Sciatic nerve (tissue), 2 donors: ENCODE results near the gene CTF1. TPM values are rescaled to one million over a fixed set of nuclear protein-coding genes. Genes with fewer than 3 reads are reported as not detected.
"Not testable (repeated sequence)": the region's sequence is repeated elsewhere in the genome, so short reads cannot be mapped to it uniquely, and the experiment has no call there.

Experiments
- ATAC-seq: fragments of 200-7000 bp; cut with Tn5 transposase; one replicate; pipeline ENCODE4 v1.9.1; 2020; ENCODE audit warnings: mild to moderate bottlenecking, moderate library complexity
- DNase-seq: peaks from one replicate; pipeline ENCODE4 v3.0.0-alpha.2; 2020; ENCODE audit warnings: low spot score
- intact Hi-C: fragments of 100-400 bp; cut with DNase I; formaldehyde crosslinking; loops from one replicate; pipeline ENCODE4 v1.14.2; 2022
- total RNA-seq: library from RNA; stranded (reverse); fragmentation: NEBNext Ultra II Directional; extraction: Animal tissue kit (Norgen Biotek cat#: 25700); gene quantifications from one replicate; pipeline ENCODE4 v1.2.1, GENCODE V29; 2021
- donor health status: DM: no; HTN: no; CAD: no.
- donor health status: DM: no; HTN: no; CAD: no.

Gene CTF1, protein sequence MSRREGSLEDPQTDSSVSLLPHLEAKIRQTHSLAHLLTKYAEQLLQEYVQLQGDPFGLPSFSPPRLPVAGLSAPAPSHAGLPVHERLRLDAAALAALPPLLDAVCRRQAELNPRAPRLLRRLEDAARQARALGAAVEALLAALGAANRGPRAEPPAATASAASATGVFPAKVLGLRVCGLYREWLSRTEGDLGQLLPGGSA
- 13.3 TPM for total RNA-seq

- ATAC-seq: peak; percentile 91
- intact Hi-C loops: no loop called here
- peak; percentile 91 for DNase-seq
Observed at GRCh38 chr16:30896261-30896888, at the start of gene CTF1. Gene CTF1 (plus strand): TSS chr16:30896614. CDS start chr16:30896644, 30 bp downstream.

GRCh38 chr16:30846649-30847402 lies 49.6 kb upstream of the CTF1 start:
- DNase-seq (no peak), ATAC-seq (no peak)
- intact Hi-C loops: no loop called here

- ATAC-seq (no peak), DNase-seq (no peak)
- intact Hi-C loops: no loop called here
Observed at GRCh38 chr16:30850246-30850645, 46.2 kb upstream of the CTF1 start.

DNA sequence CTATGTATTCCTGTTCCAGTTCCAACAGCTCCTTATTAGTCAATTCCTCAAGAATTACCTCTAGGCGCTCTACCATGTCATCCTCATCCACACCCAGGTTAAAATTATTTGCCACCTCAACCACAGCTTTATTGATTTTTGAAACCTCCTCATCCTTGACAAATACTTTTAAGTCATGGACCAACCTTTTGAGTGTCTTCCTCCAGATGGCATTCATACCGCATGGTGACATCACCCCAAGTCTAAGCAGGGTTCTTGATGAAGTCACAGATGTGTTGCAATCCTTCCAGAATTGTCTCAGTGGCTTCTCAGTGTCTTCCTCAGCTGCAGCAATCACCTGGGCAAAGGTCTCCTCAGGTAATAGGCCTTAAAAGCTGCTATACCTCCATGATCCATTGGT lies 42.7 kb upstream of the CTF1 start:
- ATAC-seq (no peak), DNase-seq (no peak)
- intact Hi-C loops: no loop called here

DNA sequence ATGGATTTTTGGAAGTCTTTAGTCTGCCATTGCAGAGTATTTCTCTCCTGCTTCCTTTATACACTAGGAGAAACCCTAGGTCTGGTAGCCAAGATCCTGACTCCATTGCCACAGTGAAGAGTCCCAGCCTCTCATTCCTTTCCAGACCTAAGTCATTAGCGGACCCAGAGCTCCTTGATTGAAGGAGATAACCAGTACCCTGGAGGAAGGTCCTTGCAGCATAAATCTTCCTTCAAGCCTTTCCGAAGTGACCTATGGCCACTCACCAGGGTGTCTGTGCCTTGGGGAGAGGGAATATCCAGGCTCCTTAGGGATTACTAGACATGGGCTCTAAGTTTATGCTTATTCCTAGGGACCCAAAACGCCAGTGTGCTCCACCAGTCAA lies 38.3 kb upstream of the CTF1 start:
- DNase-seq (no peak), ATAC-seq (no peak)
- intact Hi-C loops: no loop called here

DNA sequence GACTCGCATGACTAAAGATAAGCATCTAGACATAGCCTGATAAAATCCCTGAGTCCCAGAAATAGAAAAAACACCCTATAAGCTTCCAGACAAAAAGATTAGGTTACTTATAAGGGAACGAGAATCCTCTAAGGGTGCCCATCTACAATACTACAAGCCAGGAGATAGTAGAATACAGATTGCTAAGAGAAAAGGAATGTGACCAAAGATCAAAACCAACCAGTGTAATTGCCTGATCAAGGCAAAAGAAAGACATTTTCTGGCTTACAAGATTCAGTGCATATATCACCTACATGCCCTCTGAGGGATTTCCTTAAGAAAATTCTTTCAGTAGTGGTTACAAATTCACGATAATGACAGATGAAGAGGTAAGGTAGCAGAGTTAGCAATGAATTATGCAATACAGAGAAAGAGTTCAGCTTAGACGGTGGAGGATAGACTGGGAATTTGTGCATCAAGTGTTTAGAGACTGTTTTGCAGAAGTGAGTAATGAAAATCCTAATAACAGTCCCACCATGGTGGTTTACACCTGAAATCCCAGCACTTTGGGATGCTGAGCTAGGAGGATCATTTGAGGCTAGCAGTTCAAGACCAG lies 37.5 kb upstream of the CTF1 start:
- ATAC-seq (no peak), DNase-seq (no peak)
- intact Hi-C loops: no loop called here

GRCh38 chr16:30860729-30861128 lies 35.7 kb upstream of the CTF1 start:
- intact Hi-C loops, DNase-seq, ATAC-seq: not testable (repeated sequence)

DNA sequence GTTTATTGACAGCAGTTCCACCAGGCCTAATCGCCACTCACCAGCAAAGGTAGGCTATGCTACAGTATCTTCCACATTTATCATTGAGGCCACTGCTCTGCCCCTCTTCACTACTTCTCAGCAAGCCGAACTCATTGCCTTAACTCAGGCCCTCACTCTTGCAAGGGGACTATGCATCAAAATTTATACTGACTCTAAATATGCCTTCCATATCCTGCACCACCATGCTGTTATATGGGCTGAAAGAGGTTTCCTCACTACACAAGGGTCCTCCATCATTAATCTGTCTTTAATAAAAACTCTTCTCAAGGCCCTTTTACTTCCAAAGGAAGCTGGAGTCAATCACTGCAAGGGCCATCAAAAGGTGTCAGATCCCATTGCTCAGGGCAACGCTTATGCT lies 33.2 kb upstream of the CTF1 start:
- ATAC-seq, intact Hi-C loops, DNase-seq: not testable (repeated sequence)

DNA sequence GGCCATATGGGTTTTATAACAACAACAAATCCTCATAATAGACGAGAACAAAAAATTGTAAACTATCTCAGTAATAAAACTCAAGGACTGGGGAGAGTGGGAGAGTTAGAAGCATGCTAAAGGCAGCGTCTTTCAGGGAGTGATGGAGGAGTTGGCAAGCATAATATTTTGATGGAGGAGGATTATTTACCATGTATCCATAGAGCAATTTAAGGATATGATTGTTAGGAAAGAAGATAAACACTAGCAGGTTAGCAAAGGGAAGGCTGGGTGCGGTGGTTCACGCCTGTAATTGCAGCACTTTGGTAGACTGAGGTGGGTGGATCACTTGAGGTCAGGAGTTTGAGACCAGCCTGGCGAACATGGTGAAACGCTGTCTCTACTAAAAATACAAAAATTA lies 30.4 kb upstream of the CTF1 start:
- intact Hi-C loops: no loop called here
- DNase-seq (no peak), ATAC-seq (no peak)

- intact Hi-C loops: no loop called here
- no peak for ATAC-seq
- no peak for DNase-seq
Observed at GRCh38 chr16:30867747-30868146, 28.7 kb upstream of the CTF1 start.

DNA sequence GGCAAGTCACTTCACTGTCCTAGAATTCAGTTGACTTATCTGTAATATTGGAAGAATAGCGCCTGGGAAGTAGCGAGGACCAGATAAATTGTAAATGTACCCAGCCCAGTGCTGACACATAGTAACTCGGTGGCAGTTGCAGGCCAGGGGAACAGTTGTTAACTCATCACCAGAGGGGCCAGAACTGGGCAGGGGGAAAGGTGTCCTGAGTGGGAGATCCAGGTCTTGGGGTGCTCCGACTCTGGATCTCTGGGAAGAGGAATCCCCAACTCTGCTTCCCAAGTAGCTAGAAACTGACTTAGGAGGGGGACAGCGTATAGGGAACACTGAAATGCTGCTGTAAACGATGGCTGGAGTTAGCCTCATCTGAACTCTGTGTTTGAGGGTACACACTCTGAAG lies 25.5 kb upstream of the CTF1 start:
- no peak for DNase-seq
- intact Hi-C loops: no loop called here
- ATAC-seq: no peak

- intact Hi-C loops: no loop called here
- DNase-seq: no peak
- ATAC-seq: no peak
Observed at GRCh38 chr16:30874244-30874820, 22.1 kb upstream of the CTF1 start.

- intact Hi-C loops: no loop called here
- peak; percentile 94 for DNase-seq
Observed at GRCh38 chr16:30874821-30875717, 21.3 kb upstream of the CTF1 start.

DNA sequence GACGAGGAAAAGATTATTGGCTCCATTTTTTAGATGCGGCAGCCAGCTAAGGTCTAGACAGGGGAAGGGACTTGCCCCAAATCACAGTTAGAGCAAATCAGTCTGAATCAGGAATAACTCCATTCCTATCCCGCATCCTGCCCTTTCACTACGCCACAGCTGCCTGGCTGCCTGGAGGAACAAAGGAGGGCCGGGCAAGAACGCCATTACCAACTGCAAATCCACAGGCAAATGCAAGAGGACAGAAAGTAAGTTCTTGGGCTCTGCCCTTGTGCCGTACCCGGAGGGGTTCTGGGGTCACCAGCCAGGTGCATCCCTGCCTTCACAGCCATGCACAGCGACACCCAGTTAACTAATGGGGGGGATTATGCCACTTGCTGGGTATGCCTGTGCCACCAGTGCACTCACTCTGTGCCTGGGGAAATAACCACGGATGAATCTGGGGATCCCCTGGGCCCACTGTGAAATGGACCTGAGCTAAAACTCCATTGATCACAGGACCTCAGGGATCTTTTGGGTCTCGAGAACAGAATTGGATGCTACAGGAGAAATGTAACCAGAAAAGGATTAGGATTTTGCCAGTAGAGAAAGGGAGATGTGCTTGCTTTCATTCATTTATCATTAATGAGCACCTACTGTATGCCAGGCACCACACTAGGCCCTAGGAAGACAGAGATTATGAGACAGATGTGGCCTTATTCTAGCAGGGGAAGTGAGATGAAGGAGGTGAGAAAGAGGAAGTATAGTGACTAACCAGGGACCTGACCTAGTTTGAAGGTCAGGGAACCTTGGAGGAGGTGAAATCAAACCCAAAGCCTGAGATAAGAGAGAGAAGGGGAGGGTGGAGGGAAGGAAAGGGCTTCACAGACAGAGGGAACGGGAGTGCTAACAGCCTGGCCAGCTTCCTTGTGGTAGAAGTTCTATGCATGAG lies 20.3 kb upstream of the CTF1 start:
- DNase-seq: no peak
- no peak for ATAC-seq
- intact Hi-C loops: no loop called here

More at GRCh38 chr16:30874821-30875717, 21.3 kb upstream of the CTF1 start:
- peak; percentile 99 for ATAC-seq

GRCh38 chr16:30876867-30877266 lies 19.5 kb upstream of the CTF1 start:
- intact Hi-C loops: no loop called here
- ATAC-seq (no peak), DNase-seq (no peak)

- intact Hi-C loops: no loop called here
- DNase-seq (no peak), ATAC-seq (no peak)
Observed at GRCh38 chr16:30882429-30883310, 13.7 kb upstream of the CTF1 start.

DNA sequence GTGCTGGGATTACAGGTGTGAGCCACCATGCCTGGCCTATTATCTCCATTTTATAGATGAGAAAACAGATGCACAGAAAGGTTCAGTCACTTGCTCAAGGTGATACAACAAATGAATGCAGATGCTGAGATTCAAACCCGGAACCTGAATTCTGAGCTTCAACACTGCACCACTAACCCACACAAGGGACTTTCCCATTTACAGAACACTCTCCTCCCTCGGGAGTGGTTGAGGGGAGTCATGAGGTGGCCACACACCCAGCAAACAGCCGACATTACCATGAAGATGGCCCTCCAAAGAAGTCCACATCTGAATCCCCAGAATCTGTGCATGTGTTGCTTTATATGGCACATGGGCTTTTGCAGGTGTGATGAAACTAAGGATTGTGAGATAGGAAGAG lies 11.7 kb upstream of the CTF1 start:
- no peak for DNase-seq
- ATAC-seq: no peak
- intact Hi-C loops: no loop called here
